Measurements from ENCODE around the gene PHACTR1. TPM values are rescaled to one million over a fixed set of nuclear protein-coding genes. Genes with fewer than 3 reads are reported as not detected.

Gene PHACTR1
- total and polyA plus RNA-seq, 7 donors, result 0.04 to 3.0 (median 0.85) TPM

- Histone ChIP-seq H3K4me3 (no peak overlapping the region), H3K27me3 (ENCODE audit: insufficient read depth in 3 of 3, low read length in 2 of 3) (no peaks in the 10 kb centered on the region), H3K4me1 (no peaks in the 10 kb centered on the region), H3K9me3 (no peaks in the 10 kb centered on the region), H3K27ac (no peak overlapping the region), H3K36me3 (ENCODE audit: insufficient read depth in 1 of 2, low read depth in 1 of 2) (no peaks in the 10 kb centered on the region)
- ATAC-seq, result no peak
- no peak for TF ChIP-seq CTCF (IDR thresholded peaks at IDR 0.05)
- intact Hi-C loops (cut with DNase I), result no loop called here
- DNase-seq, result no peak
- 27 to 31% (median 30%) methylated on average over 5 of the region's 5 CpGs for WGBS, 3 donors
Measured at GRCh38 chr6:13026557-13026956, 310.0 kb downstream of the PHACTR1 start.

GRCh38 chr6:13027207-13027606 is 310.6 kb downstream of the PHACTR1 start:
- Histone ChIP-seq H3K27ac (no peak overlapping the region), H3K4me1 (no peaks in the 10 kb centered on the region), H3K9me3 (no peaks in the 10 kb centered on the region), H3K27me3 (ENCODE audit: insufficient read depth in 3 of 3, low read length in 2 of 3) (no peaks in the 10 kb centered on the region), H3K4me3 (no peak overlapping the region), H3K36me3 (ENCODE audit: insufficient read depth in 1 of 2, low read depth in 1 of 2) (no peaks in the 10 kb centered on the region)
- no peak for TF ChIP-seq CTCF (IDR thresholded peaks at IDR 0.05)
- DNase-seq (no peak), ATAC-seq (no peak)
- WGBS, 3 donors, result 46 to 53% (median 47%) methylated on average over 2 of the region's 2 CpGs
- intact Hi-C loops (cut with DNase I), result no loop called here

- no peak for TF ChIP-seq CTCF (IDR thresholded peaks at IDR 0.05)
- intact Hi-C loops (cut with DNase I), result no loop called here
- WGBS, 3 donors, result 15 to 34% (median 22%) methylated on average over 3 of the region's 3 CpGs
- Histone ChIP-seq H3K27me3 (ENCODE audit: insufficient read depth in 3 of 3, low read length in 2 of 3) (no peaks in the 10 kb centered on the region), H3K9me3 (no peaks in the 10 kb centered on the region), H3K4me1 (no peaks in the 10 kb centered on the region), H3K36me3 (ENCODE audit: insufficient read depth in 1 of 2, low read depth in 1 of 2) (no peaks in the 10 kb centered on the region), H3K4me3 (no peak overlapping the region), H3K27ac (no peak overlapping the region)
- DNase-seq (no peak), ATAC-seq (no peak)
Measured at GRCh38 chr6:13030396-13030795, 313.8 kb downstream of the PHACTR1 start.

GRCh38 chr6:13032566-13032965 is 316.0 kb downstream of the PHACTR1 start:
- Histone ChIP-seq H3K36me3 (ENCODE audit: insufficient read depth in 1 of 2, low read depth in 1 of 2) (no peaks in the 10 kb centered on the region), H3K4me1 (no peaks in the 10 kb centered on the region), H3K4me3 (no peak overlapping the region), H3K27ac (no peak overlapping the region), H3K9me3 (no peaks in the 10 kb centered on the region), H3K27me3 (ENCODE audit: insufficient read depth in 3 of 3, low read length in 2 of 3) (no peaks in the 10 kb centered on the region)
- no peak for DNase-seq
- ATAC-seq, result no peak
- WGBS, 3 donors, result 80 to 85% (median 80%) methylated on average over 6 of the region's 6 CpGs
- intact Hi-C loops (cut with DNase I), result no loop called here
- no peak for TF ChIP-seq CTCF (IDR thresholded peaks at IDR 0.05)

GRCh38 chr6:13033145-13033544 is 316.6 kb downstream of the PHACTR1 start:
- WGBS, 3 donors, result 94 to 98% (median 96%) methylated on average over 1 of the region's 1 CpG
- no peak overlapping the region for H3K27ac ChIP-seq
- TF ChIP-seq CTCF (IDR thresholded peaks at IDR 0.05), result no peak
- ATAC-seq (no peak), DNase-seq (no peak)
- intact Hi-C loops (cut with DNase I), result no loop called here
- H3K4me3 ChIP-seq, result no peak overlapping the region
- H3K9me3 ChIP-seq, result no peaks in the 10 kb centered on the region
- H3K4me1 ChIP-seq, result no peaks in the 10 kb centered on the region
- no peaks in the 10 kb centered on the region for H3K27me3 ChIP-seq (ENCODE audit: insufficient read depth in 3 of 3, low read length in 2 of 3)
- H3K36me3 ChIP-seq (ENCODE audit: insufficient read depth in 1 of 2, low read depth in 1 of 2), result no peaks in the 10 kb centered on the region
